ENCODE measurements around the gene ATP6V0E2.
A peak's percentile ranks its signal among the peaks of the same experiment; 100 is the strongest.

The ATP6V0E2 gene

GRCh38 chr7:149838992-149839408 is 34.8 kb upstream of the ATP6V0E2 start:
- DNase-seq, result peak in 1 of 14 donors; percentile 47

DNA sequence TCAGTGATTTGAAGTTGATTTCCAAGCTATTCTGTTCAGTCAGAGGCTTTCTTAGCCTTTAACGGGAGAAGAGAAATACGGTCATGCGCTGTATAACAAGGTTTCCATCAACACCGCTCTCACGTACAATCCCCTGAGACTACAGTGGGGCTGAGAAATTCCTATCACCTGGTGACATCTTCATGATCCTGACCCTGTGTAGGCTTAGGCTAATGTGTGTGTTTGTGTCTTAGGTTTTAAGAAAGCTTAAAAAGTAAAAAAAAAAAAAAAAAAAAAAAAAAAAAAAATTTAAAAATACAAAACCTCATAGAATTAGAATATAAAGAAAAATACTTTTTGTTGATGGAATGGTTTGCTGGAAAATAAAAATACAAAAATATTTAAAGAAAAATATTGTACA is 33.8 kb upstream of the ATP6V0E2 start:
- DNase-seq, result no peak

DNA sequence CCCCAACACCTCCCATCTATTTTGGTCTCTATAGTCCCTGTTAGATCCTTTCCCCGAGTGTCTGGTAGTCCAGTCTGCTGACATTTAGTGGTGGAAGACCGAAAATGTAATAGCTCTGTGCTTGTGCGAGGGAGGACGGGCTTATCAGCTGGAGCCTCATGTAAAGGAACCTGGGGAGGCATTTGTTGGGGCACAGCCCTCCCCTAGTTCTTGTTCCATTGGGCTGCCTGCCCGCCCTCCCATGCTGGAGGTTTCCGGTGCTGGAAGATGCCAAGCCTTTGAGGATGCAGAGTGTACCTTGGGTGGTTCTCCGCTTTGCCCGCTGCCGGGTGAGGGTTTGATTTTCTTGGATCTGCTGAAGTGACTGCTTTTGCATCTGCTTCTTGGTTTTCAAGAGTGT is 30.2 kb upstream of the ATP6V0E2 start:
- DNase-seq, result no peak

DNA sequence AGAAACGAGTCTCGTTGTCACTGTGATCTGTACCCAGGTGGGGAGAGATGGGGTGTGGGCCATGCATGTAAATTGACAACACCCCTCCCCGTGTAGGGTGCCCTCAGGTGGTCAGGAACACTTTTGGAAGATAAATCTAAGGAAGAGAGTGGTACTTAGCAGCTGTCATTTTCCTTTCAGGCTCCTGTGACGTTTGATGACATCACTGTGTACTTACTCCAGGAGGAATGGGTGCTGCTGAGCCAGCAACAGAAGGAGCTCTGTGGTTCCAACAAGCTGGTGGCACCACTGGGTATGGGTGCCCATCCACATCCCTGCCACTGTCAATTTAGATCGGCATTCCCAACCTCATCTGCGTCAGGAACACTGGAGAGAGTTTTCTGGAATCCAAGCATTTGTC is 29.3 kb upstream of the ATP6V0E2 start:
- no peak for DNase-seq

GRCh38 chr7:149845257-149845980 is 28.4 kb upstream of the ATP6V0E2 start:
- DNase-seq, result no peak

GRCh38 chr7:149846021-149846420 is 27.7 kb upstream of the ATP6V0E2 start:
- peak in 1 of 14 donors; percentile 67 for DNase-seq

DNA sequence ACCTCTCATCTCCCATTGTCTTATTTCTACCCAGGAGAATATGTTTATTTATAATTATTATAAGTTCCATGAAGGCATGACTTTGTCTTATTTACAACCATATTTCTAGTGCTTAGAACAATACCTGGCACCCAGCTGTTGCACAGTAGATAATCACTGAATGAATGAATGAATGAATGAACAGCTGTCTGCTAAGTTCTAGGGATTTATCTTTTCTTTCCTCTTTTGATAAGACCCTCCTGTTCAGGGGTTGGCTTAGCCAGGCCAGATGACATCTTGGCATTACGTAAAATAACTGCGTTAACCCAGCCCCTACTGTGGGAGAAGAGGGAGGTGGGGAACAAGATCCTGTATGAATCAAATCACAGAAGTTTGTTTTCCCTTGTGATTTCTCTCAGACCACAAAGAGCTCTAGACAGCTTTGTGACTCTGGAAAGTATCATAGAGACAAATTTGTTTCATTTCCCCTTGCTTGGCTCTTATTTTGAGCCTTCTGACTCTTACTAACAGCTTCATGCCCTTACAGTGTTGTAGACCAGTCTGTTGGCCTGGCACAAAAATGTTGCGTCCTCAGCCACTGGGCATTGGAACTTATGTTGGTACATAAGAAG is 27.2 kb upstream of the ATP6V0E2 start:
- no peak for DNase-seq

DNA sequence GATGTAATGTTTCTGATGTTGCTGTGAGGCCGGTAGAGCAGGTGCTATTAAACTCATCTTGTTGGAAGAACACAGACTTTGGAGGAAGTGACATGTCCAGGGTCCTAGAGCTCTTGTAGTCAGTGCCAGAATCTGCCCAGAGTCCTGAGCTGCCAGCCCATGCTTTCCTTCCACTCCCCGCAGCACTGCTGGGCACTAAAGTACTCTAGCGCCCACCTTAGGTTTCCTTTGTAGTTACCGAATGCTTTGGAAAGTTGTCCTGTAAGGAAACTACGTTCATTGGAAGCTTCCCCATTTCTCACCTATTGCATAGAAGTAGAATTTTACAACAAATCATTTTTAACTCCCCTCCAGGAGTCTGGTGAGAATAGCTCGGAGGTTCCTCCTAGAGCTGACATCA is 24.6 kb upstream of the ATP6V0E2 start:
- DNase-seq, result no peak

DNA sequence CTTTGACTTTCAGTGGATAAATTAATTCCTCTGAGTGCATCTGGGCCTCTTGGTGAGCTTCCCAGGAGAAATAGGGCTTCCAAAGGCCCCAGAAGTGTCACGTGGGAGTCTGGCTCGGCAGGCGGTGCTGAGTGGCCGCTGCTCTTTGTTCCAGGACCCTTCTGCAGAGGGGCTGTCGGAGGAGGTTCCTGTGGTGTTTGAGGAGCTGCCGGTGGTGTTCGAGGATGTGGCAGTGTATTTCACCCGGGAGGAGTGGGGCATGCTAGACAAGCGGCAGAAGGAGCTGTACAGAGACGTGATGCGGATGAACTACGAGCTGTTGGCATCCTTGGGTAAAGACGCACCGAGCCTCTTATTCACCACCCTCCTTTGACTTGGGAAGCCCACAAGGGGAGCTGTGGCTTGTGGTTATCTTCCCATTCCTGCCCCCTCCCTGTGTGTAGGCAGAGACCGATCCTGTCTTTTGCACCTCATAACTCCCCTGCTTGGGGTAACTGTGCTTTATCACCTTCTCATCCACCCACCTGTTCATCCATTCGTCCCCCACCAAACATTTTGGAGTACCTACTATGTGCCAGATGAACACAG is 23.7 kb upstream of the ATP6V0E2 start:
- DNase-seq, result peak in 4 of 14 donors; percentile 13 to 60 (median 40)

DNA sequence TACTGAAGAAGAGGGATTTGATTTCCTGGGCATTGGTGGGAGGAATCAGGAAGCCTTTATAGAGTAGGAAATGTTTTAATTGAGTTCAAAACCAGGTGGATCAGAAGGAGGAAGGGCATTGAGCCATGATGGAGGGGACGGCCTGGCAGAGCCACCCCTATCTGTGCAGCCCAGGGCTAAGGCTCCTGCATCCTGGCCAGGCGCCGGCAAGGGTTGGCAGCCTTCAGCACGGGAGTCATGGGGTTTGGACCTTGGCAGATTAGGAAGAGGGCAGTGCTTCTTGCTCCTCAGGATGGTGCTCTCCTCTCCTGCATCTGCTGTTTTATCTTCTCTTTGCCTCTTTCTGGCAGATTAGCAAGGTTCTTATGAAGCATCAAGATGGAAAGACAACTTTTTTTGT is 23.1 kb upstream of the ATP6V0E2 start:
- DNase-seq, result peak in 7 of 14 donors; percentile 18 to 75 (median 28)

DNA sequence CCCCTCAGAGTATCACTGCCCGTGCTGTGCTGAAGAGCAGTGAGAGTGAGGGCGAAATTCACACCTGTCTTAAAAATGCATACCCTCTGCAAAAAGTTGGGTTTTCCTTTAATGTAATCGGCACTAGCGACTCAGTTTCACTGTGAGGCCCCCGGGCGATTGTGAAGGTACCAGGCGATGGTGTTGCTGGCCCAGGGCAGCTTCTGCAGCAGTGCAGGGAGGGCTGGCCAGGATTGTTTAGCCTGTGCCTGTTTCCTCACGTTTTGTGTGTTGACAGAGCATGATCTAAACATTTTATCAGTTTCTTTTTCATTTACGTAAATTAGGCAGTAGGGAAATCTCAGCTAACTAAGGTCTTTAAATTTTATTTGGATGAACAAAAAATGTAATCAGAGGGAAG is 22.3 kb upstream of the ATP6V0E2 start:
- DNase-seq, result no peak

DNA sequence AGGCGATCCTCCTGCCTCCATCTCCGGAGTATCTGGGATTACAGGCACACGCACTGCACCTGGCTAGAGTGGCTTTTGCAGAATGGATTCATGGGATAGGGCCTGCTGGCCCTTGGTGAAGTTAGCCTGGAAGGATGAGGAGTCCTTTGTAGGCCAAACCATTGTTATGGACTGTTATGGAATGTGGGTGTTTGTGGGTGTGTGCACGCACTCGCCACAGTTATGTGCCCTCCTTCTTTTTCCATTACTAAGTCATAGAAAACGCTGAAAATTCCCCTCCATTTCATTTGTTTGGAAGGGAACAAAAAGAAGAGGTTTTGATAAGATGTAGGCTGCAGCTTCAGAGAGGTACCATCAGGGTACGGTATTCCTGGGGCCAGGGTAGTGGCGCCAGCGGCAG is 20.6 kb upstream of the ATP6V0E2 start:
- DNase-seq, result no peak

GRCh38 chr7:149854611-149855360 is 19.0 kb upstream of the ATP6V0E2 start:
- DNase-seq, result peak in 6 of 14 donors; percentile 14 to 82 (median 33)

GRCh38 chr7:149855361-149856305 is 18.1 kb upstream of the ATP6V0E2 start:
- peak in 2 of 14 donors; percentile 31 to 48 for DNase-seq

DNA sequence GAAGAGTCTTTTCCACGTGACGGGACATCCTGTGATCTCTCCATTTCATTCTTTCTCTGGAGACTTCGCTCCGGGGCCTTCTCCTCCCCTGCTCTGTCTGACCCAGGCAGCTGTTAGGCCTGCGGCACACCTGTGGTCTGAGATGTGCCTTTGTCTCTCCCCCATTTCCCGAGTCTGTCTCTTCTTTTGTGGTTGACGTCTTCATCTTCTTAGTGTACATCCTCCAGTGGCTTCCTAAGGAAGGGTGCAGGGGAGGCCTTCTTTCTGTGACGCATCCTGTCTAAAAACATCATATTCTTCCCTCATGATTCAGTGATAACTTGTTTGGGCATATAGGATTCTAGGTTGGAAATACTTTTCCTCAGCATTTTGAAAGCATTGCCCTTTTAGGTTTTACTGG is 17.2 kb upstream of the ATP6V0E2 start:
- no peak for DNase-seq

DNA sequence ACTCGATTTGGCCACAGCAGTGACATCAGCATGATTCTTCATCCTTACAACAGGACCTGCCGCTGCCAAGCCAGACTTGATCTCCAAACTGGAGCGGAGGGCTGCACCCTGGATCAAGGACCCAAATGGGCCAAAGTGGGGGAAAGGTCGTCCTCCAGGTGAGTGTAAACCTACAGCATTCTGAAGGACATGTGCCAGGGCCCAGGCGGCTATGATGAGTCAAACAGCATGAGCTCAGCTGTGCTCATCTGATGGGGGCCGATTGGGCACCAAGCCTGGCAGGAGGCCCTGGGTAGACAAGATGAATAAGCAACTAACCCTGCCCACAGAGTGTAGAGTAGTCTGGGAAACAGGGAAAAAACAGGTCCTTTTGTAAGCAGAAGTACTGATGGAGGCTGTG is 14.4 kb upstream of the ATP6V0E2 start:
- no peak for DNase-seq

DNA sequence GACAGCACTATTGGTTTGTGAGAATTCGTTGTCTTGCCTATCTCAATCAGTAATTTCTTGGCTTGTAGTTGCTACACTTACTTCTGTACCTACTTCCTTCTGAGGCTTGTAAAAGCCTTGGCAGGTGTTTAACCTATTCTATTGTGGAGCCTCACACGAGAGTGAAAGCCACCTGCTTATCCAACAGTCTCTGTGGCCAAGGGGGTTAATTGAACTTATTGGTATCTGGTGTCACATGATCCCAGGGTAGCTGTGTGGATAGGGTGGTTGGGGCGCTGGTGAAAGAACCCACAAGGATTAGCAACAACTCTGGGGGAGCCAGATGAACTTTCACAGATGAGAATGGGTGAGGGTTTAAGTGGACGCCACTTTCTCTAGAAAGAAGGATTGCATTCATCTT is 13.9 kb upstream of the ATP6V0E2 start:
- no peak for DNase-seq

GRCh38 chr7:149860821-149861727 is 12.7 kb upstream of the ATP6V0E2 start:
- DNase-seq, result no peak

GRCh38 chr7:149861728-149862045 is 12.1 kb upstream of the ATP6V0E2 start:
- DNase-seq, result no peak

DNA sequence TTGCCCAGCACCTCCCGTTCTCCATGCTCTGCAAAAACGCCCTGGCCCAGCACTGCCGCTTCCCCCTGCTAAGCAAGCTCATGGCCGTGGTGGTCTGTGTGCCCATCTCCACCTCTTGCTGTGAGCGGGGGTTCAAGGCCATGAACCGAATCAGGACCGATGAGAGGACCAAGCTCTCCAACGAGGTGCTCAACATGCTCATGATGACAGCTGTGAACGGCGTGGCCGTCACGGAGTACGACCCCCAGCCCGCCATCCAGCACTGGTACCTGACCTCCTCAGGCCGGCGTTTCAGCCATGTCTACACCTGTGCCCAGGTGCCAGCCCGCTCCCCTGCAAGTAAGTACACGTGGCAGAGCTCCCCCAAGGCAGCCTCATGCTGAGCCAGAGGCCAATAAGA is 11.6 kb upstream of the ATP6V0E2 start:
- no peak for DNase-seq

GRCh38 chr7:149863500-149863899 is 10.3 kb upstream of the ATP6V0E2 start:
- peak in 1 of 14 donors; percentile 72 for DNase-seq
